Measurements from ENCODE around the gene KIF17. TPM values are rescaled to one million over a fixed set of nuclear protein-coding genes. Genes with fewer than 3 reads are reported as not detected.

Gene KIF17
- total RNA-seq, 1 experiment from 2014 or later: 2.4 TPM

DNA sequence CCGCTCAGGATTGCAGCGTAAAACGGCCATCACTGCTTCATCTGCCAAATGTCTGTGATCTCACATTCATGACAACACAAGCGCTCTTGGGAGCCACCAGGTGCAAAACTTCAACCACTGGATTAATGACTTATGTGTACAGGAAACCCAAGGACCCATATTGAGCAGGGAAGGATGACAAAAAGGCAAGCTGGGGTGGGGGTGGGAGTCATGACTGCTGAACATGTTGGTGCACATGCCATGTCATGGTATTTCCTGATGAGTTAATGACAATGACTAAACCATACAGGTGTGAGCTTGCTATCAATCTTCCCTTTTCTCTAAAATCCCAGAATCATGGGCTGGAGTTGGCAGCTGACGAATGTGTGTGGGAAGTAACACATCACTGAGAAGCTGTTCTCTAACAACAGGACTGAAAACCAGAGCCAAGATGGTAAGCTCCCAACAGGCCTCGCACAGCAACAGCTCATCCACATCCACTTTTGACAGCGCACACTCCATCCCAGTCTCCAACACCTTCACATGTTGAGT is 17.8 kb upstream of the KIF17 start:
- ChIA-PET RAD21 (ENCODE audit: low non-redundant PET in 1 of 2, low total read pairs in 2 of 2, uncharacterized antibody in 2 of 2, unreplicated experiment in 2 of 2) (no interaction called here), CTCF (no interaction called here), POLR2A (no interaction called here)
- Histone ChIP-seq H3K4me2 (ENCODE audit: low read length) (no peak overlapping the region), H2AFZ (ENCODE audit: low read depth, low read length, poor library complexity, severe bottlenecking) (no peak overlapping the region), H3K9me3 (ENCODE audit: control insufficient read depth in 1 of 2, insufficient read depth in 1 of 2, low read depth in 1 of 2, low read length in 2 of 2) (no peaks in the 10 kb centered on the region), H4K20me1 (ENCODE audit: insufficient read depth) (no peaks in the 10 kb centered on the region), H3K9me2 (ENCODE audit: insufficient read depth) (no peaks in the 10 kb centered on the region), H3K9ac (ENCODE audit: low read length) (no peak overlapping the region), H3K36me3 (ENCODE audit: control insufficient read depth in 1 of 2, insufficient read depth in 2 of 2, low read length in 2 of 2) (peaks cover 12 to 28% of the 10 kb centered on the region in 2 experiments), H3K27ac (ENCODE audit: low read depth, low read length) (no peak overlapping the region), H3K27me3 (ENCODE audit: insufficient read depth, low read length) (no peaks in the 10 kb centered on the region), H3K4me1 (ENCODE audit: control insufficient read depth in 1 of 2, insufficient read depth in 2 of 2, low read length in 2 of 2) (peaks cover 17 to 31% of the 10 kb centered on the region in 2 experiments), H3K4me3 (replicated peaks in 1 of 2; ENCODE audit: low read depth in 1 of 2, low read length in 2 of 2) (no peak overlapping the region), H3K79me2 (ENCODE audit: insufficient read depth, low read length) (peaks cover 5% of the 10 kb centered on the region; the same call in 1 of the 2 replicates)
- BruUV-seq (replicated peaks): no TSS peak
- no peak for TF ChIP-seq RAD21 (IDR thresholded peaks at IDR 0.05; ENCODE audit: low read depth)
- TF ChIP-seq, protein P1, sequence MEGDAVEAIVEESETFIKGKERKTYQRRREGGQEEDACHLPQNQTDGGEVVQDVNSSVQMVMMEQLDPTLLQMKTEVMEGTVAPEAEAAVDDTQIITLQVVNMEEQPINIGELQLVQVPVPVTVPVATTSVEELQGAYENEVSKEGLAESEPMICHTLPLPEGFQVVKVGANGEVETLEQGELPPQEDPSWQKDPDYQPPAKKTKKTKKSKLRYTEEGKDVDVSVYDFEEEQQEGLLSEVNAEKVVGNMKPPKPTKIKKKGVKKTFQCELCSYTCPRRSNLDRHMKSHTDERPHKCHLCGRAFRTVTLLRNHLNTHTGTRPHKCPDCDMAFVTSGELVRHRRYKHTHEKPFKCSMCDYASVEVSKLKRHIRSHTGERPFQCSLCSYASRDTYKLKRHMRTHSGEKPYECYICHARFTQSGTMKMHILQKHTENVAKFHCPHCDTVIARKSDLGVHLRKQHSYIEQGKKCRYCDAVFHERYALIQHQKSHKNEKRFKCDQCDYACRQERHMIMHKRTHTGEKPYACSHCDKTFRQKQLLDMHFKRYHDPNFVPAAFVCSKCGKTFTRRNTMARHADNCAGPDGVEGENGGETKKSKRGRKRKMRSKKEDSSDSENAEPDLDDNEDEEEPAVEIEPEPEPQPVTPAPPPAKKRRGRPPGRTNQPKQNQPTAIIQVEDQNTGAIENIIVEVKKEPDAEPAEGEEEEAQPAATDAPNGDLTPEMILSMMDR (IDR thresholded peaks at IDR 0.05 in 2 of 3, conservative IDR thresholded peaks at IDR 0.05 in 1 of 3; ENCODE audit: borderline replicate concordance in 1 of 3, insufficient read depth in 1 of 3, low read depth in 2 of 3, low read length in 2 of 3): no peak
- TF ChIP-seq SIN3A (IDR thresholded peaks at IDR 0.05; ENCODE audit: low read depth): no peak
- TF ChIP-seq CEBPB (IDR thresholded peaks at IDR 0.05; ENCODE audit: low read depth): no peak
- no peak for TF ChIP-seq ZFX (IDR thresholded peaks at IDR 0.05)
- TF ChIP-seq SP1 (IDR thresholded peaks at IDR 0.05; ENCODE audit: low read depth): no peak
- ATAC-seq (no peak), DNase-seq (ENCODE audit: low read depth, low spot score) (no peak)
- intact Hi-C loops (cut with micrococcal nuclease): no loop called here

DNA sequence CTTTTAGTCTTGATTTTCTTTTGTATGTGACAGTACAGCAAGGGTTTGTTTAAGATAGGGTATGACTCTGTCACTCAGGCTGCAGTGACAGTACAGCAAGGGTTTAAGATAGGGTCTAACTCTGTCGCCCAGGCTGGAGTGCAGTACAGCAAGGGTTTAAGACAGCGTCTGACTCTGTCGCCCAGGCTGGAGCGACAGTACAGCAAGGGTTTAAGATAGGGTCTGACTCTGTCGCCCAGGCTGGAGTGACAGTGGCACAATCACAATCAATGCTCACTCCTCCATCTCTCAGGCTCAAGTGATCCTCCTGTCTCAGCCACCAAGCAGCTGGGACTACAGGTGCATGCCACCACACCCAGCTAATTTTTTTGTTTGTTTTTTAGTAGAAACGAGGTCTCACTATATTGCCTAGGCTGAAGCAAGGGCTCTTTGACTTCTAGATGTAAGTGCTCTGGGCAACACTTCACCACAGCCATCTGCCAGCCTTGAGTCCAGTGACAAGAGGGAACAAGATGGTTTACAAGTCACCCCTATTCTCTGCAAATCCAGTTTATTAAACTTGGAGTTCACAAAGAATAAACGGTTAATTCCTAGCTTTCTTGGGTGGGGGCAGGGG is 15.7 kb upstream of the KIF17 start:
- Histone ChIP-seq H3K4me2 (ENCODE audit: low read length) (peak overlapping the region; percentile 88), H3K4me1 (ENCODE audit: control insufficient read depth in 1 of 2, insufficient read depth in 2 of 2, low read length in 2 of 2) (peaks cover 17 to 42% of the 10 kb centered on the region in 2 experiments), H4K20me1 (ENCODE audit: insufficient read depth) (no peaks in the 10 kb centered on the region), H2AFZ (ENCODE audit: low read depth, low read length, poor library complexity, severe bottlenecking) (no peak overlapping the region), H3K36me3 (ENCODE audit: control insufficient read depth in 1 of 2, insufficient read depth in 2 of 2, low read length in 2 of 2) (peaks cover 5 to 16% of the 10 kb centered on the region in 2 experiments), H3K9ac (ENCODE audit: low read length) (peak overlapping the region; percentile 68), H3K27ac (ENCODE audit: low read depth, low read length) (peak overlapping the region; percentile 93), H3K9me2 (ENCODE audit: insufficient read depth) (no peaks in the 10 kb centered on the region), H3K79me2 (ENCODE audit: insufficient read depth, low read length) (peaks cover 5% of the 10 kb centered on the region; the same call in 1 of the 2 replicates), H3K9me3 (ENCODE audit: control insufficient read depth in 1 of 2, insufficient read depth in 1 of 2, low read depth in 1 of 2, low read length in 2 of 2) (no peaks in the 10 kb centered on the region), H3K27me3 (ENCODE audit: insufficient read depth, low read length) (no peaks in the 10 kb centered on the region), H3K4me3 (replicated peaks in 1 of 2; ENCODE audit: low read depth in 1 of 2, low read length in 2 of 2) (peak overlapping the region; percentile 56)
- no peak for DNase-seq (ENCODE audit: low read depth, low spot score)
- ChIA-PET CTCF (interaction anchor here (0.7 to 2.7 kb wide), 2 partner anchors 37 to 462 kb away, joined by 4 to 13 read pairs; no protein-coding TSS in a partner anchor), POLR2A (no interaction called here), RAD21 (ENCODE audit: low non-redundant PET in 1 of 2, low total read pairs in 2 of 2, uncharacterized antibody in 2 of 2, unreplicated experiment in 2 of 2) (no interaction called here)
- peak; percentile 41 for ATAC-seq
- TF ChIP-seq ZNF274 (IDR thresholded peaks at IDR 0.05; ENCODE audit: low read depth, low read length) (no peak), ELF1 (IDR thresholded peaks at IDR 0.05; ENCODE audit: borderline replicate concordance, low read depth) (no peak), EZH2 (IDR thresholded peaks at IDR 0.05) (no peak), SIN3A (IDR thresholded peaks at IDR 0.05; ENCODE audit: low read depth) (no peak), SRF (IDR thresholded peaks at IDR 0.05; ENCODE audit: low read depth) (no peak)
- TF ChIP-seq, protein P1 (IDR thresholded peaks at IDR 0.05 in 2 of 3, conservative IDR thresholded peaks at IDR 0.05 in 1 of 3; ENCODE audit: borderline replicate concordance in 1 of 3, insufficient read depth in 1 of 3, low read depth in 2 of 3, low read length in 2 of 3): no peak
- no TSS peak for BruUV-seq (replicated peaks)
- intact Hi-C loops (cut with micrococcal nuclease): no loop called here

All from HCT116 (cell line).